KG1 (cell line): ENCODE data around the gene BAIAP3.

Experiments used
- DNase-seq: peaks from one replicate; lab custom pipeline; 2025; lab: John Stamatoyannopoulos, UW

BAIAP3 gene

DNA sequence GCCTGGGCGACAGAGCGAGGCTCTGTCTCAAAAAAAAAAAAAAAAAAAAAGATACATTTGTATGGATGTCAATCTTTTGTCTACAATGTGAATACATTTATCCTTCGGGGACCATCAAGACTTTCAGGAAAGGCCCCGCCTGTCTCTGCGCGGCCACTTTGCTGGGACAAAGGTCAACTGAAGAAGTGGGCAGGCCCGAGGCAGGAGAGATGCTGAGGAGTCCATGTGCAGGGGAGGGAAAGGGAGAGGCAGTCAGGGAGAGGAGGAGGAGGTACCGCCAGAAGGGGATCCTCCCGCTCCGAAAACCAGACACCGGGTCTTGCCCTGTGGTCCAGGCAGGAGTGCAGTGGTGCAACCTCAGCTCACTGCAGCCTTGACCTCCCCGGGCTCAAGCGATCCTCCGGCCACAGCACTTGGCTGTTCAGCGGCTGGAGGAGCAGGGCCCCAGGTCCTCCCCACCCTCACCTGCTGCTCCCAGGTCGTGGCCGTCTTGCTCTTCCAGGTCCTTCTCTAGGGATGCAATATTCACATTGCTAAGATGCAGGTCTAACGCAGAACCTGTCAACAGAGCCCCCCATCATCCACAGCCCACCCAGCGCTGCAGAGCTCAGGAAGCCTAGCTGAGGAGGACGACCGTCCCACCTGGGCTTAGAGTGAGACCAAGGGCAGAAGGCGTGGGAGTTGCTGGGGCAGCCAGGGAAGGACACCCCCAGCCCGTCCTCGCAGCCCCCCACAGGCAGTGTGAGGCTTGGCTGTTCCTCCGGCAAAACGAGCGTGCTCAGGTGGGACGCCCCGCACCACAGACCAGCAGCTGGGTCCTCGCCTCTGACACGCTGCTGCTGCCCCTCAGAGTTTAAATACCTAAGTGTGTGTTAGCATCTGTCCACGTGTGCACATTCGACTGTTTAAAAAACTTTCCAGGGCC lies 37.9 kb downstream of the BAIAP3 start:
- no peak for DNase-seq

DNA sequence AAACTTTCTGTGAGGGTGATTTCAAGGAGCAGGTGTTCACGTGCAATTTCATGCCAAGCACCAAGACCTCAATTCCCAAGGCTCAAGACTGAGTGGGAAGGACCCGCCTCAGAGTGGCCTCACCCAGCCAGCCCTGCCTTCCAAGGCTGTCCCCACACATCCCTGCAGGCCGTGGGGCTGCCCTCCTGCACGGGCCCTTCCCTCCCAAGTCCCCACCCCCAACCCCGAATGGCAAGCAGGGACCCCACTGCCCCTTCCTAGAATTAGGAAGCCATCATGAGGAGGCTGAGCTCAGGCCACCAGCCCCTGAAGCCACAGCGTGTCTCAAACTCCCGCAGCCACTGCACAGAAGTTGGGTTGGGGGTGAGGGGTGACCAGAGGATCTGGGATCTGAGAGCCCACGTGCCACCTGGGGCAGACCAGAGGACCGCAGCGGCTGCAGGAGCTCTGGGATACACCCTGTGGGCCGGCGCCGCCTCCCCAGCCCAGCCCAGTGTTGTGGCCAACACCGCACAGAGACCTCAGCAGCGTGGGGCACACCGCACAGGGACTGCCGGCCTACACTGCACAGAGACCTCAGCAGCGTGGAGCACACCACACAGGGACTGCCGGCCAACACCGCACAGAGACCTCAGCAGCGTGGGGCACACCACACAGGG lies 39.0 kb downstream of the BAIAP3 start:
- no peak for DNase-seq

DNA sequence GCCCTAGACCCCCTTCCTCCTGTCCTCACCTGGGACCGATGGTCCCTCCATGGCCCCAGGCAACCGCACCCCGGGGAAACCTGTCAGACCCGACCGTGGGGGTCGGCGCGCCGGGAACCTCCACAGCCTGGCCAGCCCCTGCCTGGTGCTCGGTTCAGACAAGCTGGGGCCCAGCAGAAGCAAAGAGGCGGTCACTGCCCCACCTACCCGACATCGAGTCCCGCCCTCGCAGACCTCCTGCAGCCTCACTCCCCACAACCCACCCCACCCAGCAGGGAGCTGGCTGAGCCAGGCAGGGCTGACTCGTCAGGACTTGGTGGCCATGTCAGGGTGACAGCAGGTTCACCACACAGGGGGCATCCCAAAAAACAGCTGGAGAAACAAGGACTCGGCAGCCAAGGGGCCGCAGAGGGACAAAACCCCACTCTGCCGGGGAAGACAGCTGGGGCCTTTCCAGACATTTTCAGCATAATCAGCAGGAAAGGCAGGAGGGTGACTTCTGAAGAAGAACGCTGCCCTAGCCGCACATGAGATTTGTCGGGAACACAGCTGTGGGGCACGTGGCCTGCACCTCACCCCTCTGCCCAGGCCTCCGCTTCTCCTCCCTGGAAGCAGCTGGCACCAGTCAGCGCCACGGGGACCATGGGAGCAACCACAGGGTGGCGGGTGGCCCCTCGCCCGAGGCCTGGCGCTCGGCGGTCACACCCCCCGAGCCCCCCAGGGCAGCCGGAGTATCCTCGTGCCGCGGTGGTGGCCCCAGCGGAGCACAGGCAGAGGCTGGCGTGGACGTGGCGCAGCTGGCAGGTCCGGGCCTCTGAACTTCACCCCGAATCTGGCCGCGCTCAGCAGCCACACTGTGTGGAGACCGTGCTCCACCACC lies 41.2 kb downstream of the BAIAP3 start:
- DNase-seq = no peak

DNA sequence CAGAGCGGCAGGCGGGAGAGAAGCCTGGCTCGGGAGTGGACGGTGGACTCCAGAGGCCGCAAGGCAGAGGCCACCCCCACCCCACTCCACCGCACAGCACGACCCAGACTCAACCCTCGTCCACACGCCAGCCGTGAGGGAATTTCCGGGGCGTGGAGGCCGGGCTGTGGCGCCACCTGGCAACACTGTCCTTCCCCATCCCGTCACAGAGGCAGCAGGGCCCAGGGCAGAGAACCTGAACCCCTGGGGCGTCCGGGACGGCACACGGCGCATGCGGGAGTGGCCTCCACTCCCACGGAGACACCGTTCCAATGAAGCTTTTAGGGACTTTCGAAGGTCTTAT lies 41.8 kb downstream of the BAIAP3 start:
- no peak for DNase-seq

DNA sequence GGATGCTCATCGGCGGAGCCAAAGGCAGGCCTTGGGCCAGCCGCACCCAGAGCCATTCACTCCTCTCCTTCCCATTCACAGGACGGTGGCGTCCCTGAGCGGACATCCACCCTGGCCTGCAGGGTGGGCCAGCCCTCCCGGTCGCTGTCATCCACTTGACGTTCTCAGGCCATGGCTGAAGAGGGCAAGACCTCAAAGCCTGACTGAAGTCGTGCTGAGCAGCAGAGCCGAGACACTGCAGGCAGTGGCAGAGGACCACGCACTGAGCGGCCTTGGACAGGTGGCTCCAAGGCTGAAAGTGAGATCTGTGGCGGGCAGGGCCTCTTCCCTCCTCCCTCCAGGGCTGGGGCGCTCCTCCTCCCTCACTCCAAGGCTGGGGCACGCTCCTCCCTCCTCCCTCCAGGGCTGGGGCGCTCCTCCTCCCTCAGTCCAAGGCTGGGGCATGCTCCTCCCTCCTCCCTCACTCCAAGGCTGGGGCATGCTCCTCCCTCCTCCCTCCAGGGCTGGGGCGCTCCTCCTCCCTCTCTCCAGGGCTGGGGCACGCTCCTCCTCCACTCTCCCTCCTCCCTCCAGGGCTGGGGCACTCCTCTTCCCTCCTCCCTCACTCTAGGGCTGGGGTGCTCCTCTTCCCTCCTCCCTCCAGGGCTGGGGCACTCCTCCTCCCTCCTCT lies 42.4 kb downstream of the BAIAP3 start:
- DNase-seq = no peak

DNA sequence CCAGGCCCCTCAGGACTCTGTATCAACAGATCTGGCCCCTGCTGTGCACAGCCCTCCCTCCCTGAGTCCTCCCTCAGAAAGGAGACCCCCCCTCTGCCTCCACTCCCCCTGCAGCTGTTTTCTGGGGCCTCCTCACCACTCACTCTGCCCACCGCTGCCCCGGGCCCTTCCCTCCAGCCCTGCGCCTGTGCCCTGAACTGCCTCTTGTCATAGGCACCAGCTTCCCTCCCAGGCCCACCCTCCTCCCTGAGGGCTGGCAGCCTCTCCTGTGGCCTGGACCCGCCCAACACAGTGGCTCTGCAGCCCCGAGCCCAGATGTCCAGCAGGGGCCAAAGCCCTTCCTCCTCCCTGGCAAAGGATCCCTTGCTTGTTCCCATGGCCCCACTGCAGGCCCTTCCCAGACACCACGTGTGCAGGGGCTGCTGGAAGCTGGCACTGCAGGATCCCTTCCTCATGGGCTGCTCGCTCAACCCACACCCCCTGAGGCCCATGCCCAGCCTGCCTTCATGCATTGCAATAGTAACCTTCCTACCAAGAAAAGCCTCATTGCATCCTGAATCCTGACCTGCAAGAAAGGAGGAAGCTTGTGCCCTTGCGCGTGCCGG lies 44.1 kb downstream of the BAIAP3 start:
- DNase-seq = no peak

DNA sequence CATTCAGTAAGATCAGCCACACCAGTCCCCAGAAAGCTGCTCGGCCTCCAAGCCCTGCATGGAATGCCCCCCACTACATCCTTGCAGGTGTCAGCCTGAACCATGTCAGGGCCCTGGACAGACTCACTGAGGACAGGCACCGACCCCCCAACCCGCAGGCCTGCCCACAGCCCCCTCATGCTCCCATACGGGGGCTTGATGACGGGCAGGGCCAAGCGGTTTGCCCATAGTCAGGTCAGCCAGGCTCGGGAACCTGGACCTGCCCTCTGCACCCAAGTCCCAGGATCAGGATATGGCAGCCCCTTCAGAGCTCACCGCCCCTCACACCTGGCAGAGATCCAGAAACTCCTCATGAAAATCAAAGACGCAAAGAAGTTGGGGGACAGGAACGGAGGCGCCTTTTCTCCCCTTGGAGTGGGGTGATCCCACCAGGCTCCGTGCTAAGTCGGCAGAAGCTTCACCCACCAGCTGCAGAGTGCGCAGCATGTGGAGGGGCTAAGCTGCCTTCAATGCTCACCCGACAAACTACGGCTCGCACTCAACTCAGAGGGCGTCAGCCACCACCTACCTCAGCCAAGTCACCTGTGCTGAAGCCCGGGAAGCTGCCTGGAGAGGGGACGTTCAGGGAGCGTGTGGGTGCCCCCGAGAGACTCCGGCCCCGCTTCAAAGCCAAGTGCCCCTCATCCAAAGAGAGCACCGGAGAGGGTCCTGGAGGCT lies 44.8 kb downstream of the BAIAP3 start:
- no peak for DNase-seq

DNA sequence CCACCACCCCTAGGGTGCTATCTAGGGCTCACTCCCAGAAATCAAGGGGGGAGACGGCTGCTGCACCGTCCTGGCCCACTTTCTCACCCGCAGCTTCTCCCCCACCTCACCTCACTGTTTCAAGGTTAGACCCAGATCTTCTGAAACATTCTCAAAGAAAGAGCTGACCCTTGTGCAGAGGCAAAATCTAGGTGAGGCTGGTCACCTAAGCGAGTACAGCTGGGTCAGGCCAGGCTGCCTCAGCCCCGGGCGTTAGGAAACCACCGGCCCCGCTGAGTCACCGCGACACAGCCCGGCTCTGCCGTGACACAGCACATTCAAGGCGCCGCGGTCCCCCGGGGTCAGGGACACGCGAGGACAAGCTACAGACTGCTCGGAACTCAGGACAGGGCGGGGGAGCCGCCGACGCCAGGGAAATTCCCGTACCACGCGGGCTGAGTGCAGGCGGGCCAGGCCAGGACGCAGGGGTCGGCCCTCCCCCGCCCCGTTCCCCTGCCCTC lies 45.4 kb downstream of the BAIAP3 start:
- no peak for DNase-seq

DNA sequence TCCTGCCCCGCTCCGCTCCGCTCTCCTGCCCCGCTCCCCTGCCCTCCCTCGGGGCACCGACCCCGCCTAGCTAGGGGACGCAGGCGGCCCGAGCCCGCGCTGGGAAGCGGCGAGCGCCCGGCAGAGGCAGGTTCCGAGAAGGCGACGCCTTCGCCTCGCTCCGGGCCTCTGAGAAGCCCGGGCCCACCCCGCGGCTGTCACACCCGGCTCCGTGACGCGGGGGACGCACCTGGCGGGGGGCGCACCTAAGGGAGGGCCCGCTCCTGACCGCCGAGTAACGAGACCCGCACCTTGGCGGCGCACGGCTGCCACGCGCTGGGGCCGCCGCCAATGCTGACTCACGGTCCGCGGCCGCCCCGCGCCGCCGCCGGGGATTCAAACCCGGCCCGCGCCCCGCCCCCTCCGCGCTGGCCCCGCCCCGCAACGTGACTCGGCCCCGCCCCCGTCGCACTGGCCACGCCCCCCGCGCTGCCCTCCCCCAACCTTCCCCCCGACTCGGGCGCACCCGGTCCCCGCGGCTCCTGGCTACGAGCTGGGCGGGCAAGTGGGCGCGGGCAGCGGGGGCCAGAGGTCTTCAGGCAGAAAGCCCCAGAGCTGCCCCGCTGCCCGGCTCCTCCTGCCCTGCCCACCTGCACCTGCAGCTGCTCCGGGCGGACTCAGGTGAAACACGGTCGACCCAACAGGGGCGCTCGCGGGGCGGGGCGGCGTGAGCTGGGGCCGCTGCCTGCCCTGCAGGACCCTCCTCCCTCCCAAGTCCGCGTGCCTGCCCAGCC lies 46.0 kb downstream of the BAIAP3 start:
- DNase-seq = peak; percentile 19

DNA sequence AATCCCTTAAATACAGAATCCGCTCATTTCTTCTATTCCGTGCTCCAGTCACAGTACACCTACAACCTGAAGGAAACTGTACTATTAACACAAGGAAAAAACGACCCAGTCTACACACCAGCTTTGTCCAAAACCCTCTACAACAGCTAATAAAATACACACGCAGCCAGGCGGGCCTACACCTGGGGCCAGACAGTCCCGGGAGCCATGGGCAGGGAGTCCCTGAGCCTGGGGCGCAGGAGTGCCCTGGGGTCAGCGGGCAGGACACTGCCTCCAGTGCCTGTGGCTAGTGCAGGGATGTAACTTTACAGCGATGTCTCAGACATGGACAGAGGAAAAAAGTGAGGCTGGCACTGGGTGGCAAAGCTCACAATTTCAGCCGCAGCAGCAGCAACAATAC lies 46.8 kb downstream of the BAIAP3 start:
- no peak for DNase-seq

DNA sequence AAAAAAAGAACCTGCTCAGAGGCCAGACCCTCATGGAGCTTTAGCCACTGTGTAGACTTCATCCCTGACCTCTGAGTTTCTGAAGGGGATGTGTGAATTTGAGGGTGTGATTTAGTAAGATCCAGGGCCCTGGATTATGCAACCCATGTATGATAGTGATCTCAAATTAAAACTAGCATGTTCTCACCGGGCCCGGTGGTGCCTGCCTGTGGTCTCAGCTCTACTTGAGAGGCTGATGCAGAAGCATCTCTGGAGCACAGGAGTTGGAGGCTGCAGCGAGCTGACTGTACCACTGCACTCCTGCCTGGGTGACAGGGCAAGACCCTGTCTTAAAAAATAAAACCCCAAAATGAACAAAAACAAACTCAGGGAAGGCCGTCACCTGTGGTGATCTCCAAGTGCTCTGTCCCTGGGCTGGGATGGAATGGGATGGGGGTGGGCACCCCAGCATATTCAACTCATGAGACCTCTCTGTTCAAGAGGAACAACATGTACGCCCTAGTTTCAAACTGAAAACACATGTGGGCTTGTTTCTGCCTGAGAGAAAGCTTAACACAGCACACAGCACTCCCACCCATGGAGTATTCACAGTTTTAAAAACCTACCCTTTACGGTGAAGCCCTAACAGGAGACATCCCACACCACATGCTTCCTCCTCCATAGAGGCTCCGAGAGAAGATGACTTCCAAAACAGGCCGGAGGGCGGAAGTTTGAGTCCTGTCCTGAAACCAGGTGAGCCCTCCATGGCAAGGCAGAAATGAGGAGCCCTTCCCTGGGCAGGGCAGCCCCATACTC lies 48.4 kb downstream of the BAIAP3 start:
- no peak for DNase-seq

DNA sequence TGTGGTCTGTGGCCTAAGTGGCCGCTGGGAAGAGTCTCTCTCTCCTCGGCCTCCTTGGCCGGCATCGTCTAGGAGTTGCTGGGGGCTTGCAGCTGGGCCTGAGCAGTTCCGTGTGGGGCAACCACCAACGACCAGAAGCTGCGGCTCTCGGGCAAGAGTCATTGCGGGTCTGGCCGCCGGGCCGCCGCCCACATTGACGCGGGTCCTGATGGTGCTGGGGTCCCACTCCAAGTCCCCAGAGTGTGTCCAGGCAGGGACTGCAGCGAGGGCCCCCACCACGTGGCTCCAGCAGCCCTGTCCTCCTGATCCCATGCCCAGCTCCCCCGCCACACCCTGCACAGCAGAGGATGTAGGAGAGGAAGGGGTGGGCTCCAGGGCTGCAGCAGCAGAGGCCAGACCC lies 50.1 kb downstream of the BAIAP3 start:
- DNase-seq = no peak

DNA sequence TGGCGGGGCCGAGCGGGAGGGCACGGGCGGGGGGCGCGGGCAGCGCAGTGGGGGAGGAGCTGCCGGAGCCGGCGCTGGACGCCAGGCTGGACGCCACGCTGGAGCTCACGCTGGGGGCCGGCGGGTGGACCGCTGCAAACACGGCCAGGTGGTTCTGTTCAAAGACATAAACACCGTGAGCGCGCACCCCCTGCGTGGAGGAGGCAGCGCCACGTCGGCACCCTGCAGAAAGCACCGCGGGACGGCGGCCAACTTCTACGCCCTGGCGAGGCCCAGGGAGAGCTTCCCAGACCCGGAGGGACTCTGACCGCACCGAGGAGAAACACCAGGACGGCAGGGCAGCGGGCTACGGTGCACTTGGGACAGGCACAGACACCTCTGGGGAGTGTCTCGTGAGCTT lies 51.8 kb downstream of the BAIAP3 start:
- no peak for DNase-seq

DNA sequence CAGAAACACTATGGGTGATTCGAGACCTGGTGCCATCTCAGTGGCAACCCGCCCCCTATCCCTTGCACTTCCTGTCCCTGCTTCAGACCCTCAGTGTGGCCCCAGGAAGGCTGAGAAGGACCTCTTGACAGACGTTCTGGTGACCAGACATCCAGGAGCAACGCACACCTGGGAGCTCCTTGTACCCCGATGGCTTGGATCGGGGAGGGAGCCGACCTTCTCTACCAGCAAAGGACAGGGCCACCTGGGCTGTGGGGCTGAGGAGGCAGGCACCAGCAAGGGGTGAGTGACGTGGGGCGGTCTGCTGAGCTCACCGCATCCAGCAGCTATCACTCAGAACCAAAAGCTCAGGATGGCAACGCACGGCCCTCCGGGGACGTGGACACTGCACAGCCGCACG lies 53.9 kb downstream of the BAIAP3 start:
- no peak for DNase-seq

DNA sequence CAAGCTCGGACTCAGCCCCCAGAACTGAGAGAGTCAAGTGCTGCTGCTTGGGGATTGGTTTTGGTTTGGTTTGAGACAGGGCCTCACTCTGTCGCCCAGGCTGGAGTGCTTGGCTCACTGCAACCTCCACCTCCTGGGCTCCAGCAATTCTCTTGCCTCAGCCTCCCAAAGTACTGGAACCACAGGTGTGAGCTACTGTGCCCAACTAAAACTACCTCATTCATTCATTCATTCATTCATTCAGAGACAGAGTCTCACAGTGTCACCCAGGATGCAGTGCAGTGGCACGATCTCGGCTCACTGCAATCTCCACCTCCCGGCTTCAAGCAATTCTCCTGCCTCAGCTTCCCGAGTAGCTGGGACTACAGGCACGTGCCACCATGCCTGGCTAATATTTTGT lies 56.3 kb downstream of the BAIAP3 start:
- no peak for DNase-seq

DNA sequence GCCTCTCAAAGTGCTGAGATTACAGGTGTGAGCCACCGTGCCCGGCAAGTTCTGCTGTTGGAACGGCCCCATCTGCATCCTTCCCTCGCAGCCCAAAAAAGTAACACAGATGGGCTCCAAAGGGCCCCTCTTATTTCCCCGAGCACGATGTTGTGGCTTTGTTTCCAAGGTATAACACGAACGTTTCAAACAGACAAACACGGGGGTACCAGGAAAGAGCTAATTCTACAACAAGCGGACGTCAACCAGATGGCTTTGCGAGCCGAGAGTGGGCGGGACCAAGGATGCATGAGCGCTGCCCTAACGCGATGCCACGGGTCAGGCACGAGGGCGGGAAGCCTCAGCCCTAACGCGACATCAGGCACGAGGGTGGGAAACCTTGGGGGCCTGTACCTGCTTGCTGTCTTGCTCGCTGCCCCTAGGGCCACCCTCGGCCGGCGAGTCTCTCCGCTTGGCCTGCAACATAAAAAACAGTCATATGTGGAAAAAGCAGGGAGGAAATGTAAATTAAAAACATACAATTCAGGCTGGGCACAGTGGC lies 56.9 kb downstream of the BAIAP3 start:
- no peak for DNase-seq

DNA sequence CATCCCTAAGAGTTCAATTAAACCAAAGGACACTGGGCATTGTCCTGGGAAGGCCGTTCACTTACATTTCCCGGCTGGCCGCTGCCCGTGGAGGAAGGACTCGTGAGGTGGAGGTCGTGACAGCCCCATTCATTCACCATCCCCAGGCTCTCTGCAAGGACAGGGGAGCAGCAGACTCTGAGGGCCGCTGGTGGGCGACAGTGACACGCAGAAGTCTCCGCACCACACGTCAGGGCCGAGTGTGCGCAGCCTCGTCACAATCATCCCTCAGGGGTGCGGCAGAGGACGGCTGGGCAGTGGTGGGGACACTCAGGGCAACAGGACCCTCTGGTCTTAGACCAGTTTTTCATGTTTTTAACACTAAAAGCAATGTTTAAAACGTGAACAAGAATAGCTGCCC lies 59.4 kb downstream of the BAIAP3 start:
- DNase-seq = no peak

DNA sequence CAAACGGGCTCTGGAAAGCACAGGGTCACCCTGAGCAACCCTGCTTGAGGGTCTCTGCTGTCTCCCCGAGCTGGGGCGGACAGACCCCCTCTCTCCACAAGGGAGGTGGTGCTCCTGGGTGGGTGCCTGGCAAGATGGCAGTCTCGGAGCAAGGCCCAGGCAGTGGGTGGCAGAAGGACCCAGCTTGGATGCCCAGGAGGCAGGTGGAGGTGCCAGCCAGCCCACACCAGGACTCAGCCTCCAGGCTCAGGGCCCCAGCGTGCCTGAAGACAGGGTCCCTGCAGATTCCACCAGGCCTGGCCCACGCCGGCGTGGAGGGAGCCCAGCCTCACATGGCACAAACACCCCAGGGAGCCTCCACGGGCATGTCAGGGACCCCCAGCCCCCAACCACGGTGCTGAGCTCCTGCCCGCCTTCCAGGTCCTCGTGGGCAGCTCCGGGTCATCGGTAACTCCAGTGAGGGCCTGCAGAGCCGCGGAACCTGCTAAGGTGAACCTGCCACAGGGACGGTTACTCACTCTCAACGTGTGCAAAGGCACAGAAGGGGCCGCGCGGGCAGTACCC lies 60.2 kb downstream of the BAIAP3 start:
- DNase-seq = no peak
